ENCODE results near the gene NEGR1. TPM values are rescaled to one million over a fixed set of nuclear protein-coding genes. Genes with fewer than 3 reads are reported as not detected.

The NEGR1 gene
- total and polyA plus RNA-seq, 2 donors (not counting 3 experiments of a cell fraction or from before 2014, with no cell fraction given) = 6.8 to 21.8 TPM

DNA sequence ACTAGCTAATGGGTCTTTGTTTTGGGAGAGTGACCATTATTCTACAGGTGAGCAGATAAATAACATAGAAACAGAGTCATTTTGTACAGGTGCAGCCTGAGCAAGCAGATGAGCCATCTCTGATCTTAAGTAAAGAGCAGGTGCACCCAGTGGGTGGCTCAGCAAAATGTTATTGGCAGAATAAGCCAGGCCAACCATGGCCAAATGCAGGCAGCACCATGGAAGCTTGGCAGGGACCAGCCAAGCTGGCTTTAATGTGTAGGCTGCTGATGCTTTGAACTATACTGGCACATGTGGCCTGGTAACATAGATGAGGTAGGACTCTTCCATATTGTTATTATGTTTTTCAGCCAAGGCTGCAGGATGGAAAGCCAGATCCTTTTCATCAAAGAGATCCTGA, 648.2 kb downstream of the NEGR1 start:
- Histone ChIP-seq H3K9me3 (replicated peaks; ENCODE audit: control insufficient read depth, insufficient read depth, low read length) (no peaks in the 10 kb centered on the region), H3K36me3 (ENCODE audit: control insufficient read depth in 2 of 2, extremely low read depth in 1 of 2, insufficient read depth in 2 of 2, low read length in 2 of 2) (no peaks in the 10 kb centered on the region), H3K4me3 (replicated peaks in 1 of 3; ENCODE audit: insufficient read depth in 1 of 3, low read depth in 1 of 3, low read length in 3 of 3) (no peak overlapping the region), H2AFZ (ENCODE audit: low read depth, low read length) (no peak overlapping the region), H3K4me2 (ENCODE audit: insufficient read depth, low read length) (no peak overlapping the region), H3K9me1 (replicated peaks; ENCODE audit: control insufficient read depth, extremely low read depth, insufficient read depth, low read length) (no peaks in the 10 kb centered on the region), H3K79me2 (ENCODE audit: control insufficient read depth, insufficient read depth, low read length) (no peaks in the 10 kb centered on the region), H3K9ac (replicated peaks; ENCODE audit: extremely low read depth, insufficient read depth, low read length) (no peak overlapping the region), H3K27me3 (ENCODE audit: control insufficient read depth in 2 of 2, insufficient read depth in 2 of 2, low read length in 2 of 2) (no peaks in the 10 kb centered on the region), H4K20me1 (replicated peaks; ENCODE audit: control insufficient read depth, extremely low read depth, insufficient read depth, low read length) (no peaks in the 10 kb centered on the region), H3K27ac (ENCODE audit: insufficient read depth, low read depth, low read length) (no peak overlapping the region), H3K4me1 (ENCODE audit: control insufficient read depth, extremely low read depth, insufficient read depth, low read length) (no peaks in the 10 kb centered on the region)
- no TSS peak for BruUV-seq (replicated peaks)
- FAIRE-seq = no peak
- POLR2A ChIA-PET = no interaction called here
- TF ChIP-seq, protein P1, sequence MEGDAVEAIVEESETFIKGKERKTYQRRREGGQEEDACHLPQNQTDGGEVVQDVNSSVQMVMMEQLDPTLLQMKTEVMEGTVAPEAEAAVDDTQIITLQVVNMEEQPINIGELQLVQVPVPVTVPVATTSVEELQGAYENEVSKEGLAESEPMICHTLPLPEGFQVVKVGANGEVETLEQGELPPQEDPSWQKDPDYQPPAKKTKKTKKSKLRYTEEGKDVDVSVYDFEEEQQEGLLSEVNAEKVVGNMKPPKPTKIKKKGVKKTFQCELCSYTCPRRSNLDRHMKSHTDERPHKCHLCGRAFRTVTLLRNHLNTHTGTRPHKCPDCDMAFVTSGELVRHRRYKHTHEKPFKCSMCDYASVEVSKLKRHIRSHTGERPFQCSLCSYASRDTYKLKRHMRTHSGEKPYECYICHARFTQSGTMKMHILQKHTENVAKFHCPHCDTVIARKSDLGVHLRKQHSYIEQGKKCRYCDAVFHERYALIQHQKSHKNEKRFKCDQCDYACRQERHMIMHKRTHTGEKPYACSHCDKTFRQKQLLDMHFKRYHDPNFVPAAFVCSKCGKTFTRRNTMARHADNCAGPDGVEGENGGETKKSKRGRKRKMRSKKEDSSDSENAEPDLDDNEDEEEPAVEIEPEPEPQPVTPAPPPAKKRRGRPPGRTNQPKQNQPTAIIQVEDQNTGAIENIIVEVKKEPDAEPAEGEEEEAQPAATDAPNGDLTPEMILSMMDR (IDR thresholded peaks at IDR 0.05; ENCODE audit: extremely low read depth in 1 of 2, insufficient read depth in 1 of 2, low read depth in 1 of 2, low read length in 2 of 2) = no peak
- TF ChIP-seq MYC (IDR thresholded peaks at IDR 0.05; ENCODE audit: low read depth, low read length) (no peak), EZH2 (IDR thresholded peaks at IDR 0.05; ENCODE audit: borderline replicate concordance, low read depth, low read length, severe bottlenecking) (no peak), FOS (IDR thresholded peaks at IDR 0.05; ENCODE audit: borderline replicate concordance, insufficient read depth, low read length) (no peak), JUN (IDR thresholded peaks at IDR 0.05; ENCODE audit: borderline replicate concordance, insufficient read depth, insufficient read length, low read depth) (no peak), GATA2 (IDR thresholded peaks at IDR 0.05; ENCODE audit: insufficient read depth, insufficient read length, low read depth, low read length) (no peak), POLR2AphosphoS5 (IDR thresholded peaks at IDR 0.05; ENCODE audit: insufficient read depth, low read depth, low read length) (no peak), POLR2A (IDR thresholded peaks at IDR 0.05; ENCODE audit: low read depth, low read length) (no peak)
- TF ChIP-seq, protein P2, sequence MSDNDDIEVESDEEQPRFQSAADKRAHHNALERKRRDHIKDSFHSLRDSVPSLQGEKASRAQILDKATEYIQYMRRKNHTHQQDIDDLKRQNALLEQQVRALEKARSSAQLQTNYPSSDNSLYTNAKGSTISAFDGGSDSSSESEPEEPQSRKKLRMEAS (IDR thresholded peaks at IDR 0.05; ENCODE audit: insufficient read depth, insufficient read length) = no peak
- CTCF ChIA-PET = no interaction called here
- dilution Hi-C loops (cut with MboI; ENCODE audit: extremely low pct_ligation_motif_present, low sequenced_read_pairs) (no loop called here), intact Hi-C loops (cut with micrococcal nuclease) (no loop called here)
- DNase-seq (ENCODE audit: low read depth, low spot score) = no peak
